Left kidney (tissue), 2 donors: ENCODE data around the gene PIF1. TPM values are rescaled to one million over a fixed set of nuclear protein-coding genes. Genes with fewer than 3 reads are reported as not detected.
"Not testable (repeated sequence)": the region's sequence is repeated elsewhere in the genome, so short reads cannot be mapped to it uniquely, and the experiment has no call there.

Experiments used
- DNase-seq: peaks from one replicate; pipeline ENCODE4 v3.0.0-alpha.2; 2013
- polyA plus RNA-seq: library from polyadenylated mRNA; unstranded; fragments of 120-200 nt; gene quantifications from one replicate; pipeline ENCODE4 v1.2.1, GENCODE V29; 2013; ENCODE audit not compliant: insufficient read length

Gene PIF1
- polyA plus RNA-seq, 1 donor, result 17.9 TPM

DNA sequence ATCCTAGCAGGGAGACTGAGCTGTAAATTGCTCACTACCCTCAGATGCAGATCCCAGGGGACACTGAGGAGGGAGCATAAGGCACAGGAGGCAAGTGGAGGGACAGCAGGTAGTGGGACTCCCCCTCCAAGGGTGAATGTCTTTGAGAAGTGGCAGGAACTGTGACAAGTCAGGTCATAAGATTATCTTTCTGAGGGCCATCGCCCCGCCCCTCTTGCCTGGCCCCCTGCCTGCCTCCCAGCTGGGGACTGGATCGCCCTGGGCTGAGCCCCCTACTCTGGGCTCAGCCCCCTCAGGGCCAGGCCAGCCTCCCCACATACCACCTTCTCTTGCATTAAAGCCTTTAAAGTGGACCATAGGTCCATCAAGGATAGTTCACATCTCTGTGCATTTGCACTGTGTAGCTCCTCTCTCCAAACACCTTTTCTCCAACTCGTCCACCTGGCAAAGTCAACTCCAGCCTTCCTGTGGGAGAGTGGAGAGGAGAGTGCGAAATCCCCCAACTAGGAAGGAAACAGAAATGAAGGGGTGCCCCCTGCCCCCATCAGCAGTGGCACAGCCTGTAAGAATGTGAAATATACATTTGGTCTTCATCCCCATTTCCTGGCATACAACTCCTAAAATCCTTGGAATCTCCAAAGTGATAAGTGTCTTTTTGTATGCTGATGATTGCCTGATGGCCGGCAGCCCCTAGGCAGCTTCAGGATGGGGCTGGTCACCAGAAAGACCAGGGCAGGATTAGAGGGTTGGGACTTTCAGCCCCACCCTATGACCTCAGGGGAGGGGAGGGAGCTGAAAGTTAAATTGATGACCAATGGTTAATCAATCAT is 14.7 kb downstream of the PIF1 start:
- DNase-seq, result no peak

DNA sequence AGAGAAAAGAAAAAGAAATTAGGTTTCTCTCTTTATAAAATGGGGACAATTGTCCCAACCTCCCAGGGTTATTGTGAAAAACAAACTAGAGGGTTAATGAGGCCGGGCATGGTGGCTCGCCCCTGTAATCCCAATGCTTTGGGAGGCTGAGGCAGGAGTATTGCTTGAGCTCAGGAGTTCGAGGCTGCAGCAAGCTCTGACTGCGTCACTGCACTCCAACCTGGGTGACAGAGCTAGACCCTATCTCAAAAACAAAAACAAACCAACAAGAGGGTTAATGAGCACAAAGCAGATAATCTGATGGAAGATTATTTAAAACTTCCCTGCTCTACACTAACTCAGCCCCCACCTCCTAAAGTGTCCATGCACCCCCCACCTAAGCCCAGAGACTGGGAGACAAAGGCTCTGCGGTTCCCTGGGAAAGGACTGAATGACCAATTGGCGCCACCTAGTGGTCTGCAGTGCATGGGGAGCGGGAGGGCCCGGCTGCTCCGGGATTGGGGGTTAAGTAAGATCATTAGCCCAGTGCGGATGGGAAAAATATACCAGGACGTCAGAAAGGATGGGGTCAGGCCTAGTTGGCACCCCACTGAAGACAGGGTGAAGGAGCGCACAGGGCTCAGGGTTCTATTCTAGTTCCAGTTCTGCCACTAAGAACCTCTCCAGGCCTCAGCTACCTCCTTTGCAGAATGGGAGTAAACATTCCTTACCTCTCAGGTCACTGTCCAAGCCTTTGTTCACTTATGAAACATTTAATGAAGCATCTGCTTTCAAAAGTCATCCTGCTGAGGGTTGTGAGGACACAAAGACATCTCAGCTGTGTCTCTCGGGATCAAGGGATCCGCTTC is 15.6 kb downstream of the PIF1 start:
- DNase-seq, result peak; percentile 80

DNA sequence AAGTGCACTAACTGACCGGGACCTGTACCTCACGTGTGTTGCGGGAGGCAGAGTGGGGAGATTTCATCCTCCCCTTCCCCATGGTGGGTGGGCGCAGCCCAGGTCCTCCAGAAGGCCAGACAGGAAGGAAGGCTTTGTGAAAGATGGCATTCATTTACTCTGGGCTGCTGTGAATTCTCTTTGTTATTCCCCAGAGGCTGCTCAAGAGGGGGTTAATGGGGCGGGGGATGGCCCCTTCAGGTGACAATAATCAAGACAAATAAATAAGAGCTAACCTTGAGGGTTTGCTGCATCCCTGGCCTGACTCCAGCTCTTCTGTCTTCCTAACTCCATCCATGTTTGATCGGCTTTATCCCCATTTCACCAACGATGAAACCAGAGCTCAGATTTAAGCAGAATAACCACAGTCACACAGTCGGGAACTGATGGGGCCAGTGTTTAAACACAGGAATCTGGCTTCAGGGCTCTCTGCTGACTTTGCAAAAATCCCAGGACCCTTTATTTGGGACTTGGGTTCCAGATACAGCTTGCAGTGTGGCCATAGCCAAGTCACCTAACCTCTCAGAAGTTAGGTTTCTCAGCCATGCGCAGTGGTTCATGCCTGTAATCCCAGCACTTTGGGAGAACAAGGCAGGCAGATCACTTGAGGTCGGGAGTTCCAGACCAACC is 16.5 kb downstream of the PIF1 start:
- no peak for DNase-seq

DNA sequence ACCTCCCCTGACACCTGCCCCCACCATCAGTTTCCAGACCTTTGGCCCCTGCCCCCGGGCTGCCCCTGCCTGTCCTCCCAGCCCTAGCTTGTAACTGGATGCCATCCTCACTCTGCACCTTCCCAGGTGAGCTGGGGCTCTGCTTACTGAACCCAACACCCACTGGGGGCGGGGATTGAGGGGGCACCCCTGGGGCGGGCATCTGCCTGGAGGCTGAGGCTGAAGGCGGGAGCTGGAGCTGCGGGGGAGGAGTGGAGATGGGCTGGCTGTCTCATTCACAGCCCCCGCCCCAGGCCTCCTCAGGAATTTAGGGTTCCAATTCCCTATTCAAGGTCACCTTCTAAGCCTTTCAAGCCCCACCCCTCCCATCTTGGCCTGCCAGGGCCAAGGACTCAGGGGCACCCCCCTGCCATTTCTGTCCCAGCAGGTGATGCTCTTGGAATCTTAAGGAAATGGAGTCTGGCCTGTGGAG is 17.7 kb downstream of the PIF1 start:
- peak; percentile 29 for DNase-seq

DNA sequence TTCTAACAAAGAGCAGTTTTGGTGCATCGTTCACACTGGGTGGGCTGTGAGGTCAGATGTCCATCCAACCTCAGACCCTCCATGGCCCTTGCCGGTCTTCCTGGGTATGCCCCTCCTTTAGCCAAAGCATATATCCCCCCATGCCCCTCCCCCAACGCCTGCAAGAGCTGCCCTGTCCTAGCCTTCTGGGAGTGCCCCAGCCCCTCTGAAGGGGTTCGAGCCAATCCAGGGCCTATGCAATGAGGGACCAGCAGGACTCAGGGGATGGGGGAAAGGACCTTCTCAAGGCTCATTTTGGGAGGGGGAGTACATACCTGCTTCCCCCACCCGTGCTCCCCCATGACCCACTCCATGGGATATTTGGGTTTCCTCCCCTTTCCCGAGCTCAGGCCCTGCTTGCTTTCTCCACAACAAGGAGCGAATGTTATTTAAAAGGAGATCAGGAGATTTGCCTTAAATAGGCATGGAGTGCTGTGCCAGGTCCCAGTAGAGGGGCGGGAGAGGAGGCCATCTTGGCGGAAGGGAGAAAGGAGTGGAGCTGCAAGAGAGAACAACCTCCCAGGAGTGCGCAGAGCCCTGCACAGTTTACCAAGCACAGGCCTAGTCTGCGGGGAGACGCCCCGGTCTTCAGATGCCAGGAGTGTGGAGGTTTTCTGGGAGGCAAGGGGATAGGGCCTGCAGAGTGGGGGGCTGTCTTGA is 18.2 kb downstream of the PIF1 start:
- DNase-seq, result no peak

DNA sequence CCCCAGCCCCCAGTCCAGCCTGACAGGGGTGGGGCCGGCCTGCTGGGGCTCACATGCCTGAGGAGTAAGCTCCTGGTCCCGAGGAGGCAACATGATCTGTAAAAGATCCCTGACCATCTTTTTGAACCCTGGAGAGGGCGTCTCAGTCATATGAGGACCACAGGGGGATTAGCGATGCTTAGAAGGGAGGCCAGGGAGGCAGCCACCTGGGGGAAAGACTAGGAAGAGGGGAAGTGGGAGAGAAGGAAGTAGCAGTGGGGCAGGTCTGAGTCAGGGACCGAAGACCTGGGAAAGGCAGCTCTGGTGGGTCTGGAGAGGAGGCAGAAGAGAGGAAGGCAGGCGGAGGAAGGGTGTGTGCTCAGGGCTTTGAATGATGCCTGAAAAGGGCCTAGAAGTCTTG is 18.9 kb downstream of the PIF1 start:
- DNase-seq, result no peak

DNA sequence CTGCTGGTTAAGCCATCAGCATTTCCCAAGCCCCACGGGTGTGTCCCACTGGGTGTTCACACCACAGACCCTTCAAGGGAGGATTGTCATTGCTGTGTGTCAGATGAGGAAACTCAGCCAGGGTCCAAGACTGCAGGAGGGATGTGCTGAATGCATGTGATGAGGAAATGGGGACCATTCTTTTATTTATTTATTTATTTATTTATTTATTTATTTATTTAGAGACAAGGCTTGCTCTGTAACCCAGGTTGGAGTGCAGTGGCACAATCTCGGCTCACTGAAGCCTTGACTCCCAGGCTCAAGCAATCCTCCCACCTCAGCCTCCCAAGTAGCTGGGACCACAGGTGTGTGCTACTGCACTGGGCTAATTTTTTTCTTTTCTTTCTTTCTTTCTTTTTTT is 20.8 kb downstream of the PIF1 start:
- no peak for DNase-seq

DNA sequence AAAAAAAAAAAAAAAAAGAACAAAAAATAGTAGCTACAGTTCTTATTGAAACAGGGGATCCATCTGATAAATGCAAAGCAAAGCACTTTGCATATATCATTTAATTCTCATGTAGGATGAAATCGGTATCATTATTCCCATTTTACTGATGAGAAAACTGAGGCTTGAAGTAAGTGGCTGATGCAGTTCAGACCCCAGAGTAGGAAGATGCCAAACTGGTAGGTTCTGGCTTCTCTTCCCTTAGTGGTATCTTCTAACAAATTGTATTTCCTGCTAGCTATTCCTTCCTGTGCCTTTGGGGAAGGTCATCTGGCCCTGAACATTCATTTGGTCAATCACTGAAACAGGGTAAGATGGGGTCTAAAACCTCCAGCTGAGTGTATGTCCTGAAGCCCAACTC is 21.9 kb downstream of the PIF1 start:
- DNase-seq, result no peak

DNA sequence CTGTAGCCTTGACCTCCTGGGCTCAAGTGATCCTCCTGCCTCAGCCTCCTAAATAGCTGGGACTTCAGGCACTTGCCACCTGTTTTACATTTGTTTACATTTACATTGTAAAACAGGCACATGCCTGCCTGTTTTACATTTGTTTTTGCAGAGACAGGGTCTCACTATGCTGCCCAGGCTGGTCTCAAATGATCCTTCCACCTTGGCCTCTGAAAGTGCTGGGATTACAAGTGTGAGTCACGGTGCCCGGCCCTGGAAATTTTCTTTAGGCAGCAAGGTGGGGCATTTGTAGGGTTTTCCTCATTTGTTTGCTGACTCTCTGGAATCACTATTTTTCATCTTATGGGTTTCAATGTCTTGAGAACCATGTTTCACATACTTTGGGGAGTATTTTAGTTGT is 25.0 kb downstream of the PIF1 start:
- no peak for DNase-seq

DNA sequence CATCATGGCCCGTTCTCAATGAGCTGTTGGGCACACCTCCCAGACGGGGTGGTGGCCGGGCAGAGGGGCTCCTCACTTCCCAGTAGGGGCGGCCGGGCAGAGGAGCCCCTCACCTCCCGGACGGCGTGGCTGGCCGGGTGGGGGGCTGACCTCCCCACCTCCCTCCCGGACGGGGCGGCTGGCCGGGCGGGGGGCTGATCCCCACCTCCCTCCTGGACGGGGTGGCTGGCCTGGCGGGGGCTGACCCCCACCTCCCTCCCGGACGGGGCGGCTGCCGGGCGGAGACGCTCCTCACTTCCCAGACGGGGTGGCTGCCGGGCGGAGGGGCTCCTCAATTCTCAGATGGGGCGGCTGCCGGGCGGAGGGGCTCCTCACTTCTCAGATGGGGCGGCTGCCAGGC is 26.5 kb downstream of the PIF1 start:
- DNase-seq, result not testable (repeated sequence)

DNA sequence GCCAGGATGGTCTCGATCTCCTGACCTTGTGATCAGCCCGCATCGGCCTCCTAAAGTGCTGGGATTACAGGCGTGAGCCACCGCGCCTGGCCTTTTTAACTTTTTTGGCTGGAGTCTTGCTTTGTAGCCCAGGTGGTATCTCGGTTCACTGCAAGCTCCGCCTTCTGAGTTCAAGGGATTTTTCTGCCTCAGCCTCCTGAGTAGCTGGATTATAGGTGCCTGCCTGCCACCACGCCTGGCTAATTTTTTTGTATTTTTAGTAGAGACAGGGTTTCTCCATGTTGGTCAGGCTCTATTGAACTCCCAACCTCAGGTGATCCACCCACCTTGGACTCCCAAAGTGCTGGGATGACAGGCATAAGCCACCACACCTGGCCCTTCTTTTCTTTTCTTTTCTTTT is 29.5 kb downstream of the PIF1 start:
- DNase-seq, result not testable (repeated sequence)

DNA sequence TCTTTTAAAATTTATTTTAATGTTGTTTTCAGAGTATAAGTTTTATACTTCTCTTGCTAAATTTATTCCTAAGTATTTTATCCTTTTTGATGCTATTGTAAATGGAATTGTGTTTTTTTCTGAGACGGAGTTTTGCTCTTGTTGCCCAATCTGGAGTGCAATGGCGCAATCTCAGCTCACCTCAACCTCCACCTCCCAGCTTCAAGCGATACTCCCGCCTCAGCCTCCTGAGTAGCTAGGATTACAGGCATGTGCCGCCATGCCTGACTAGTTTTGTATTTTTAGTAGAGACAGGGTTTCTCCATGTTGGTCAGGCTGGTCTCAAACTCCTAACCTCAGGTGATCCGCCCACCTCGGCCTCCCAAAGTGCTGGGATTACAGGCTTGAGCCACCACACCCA is 30.1 kb downstream of the PIF1 start:
- DNase-seq, result not testable (repeated sequence)

DNA sequence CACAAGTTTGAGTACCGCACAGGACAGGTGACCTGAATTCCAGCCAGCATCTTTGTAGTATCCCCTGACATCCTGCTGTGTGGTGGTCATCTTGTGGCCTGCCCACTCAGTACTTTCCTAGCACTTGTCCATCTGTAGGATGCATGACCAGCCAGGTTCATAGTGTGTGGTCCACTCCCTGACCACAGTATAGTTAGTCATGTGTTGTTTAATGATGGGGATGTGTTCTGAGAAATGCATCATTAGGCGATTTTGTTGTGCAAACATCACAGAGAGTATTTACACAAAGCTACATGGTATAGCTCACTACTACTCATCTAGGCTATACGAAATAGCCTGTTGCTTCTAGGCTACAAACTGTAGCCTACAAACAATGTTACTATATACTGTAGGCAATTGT is 33.2 kb downstream of the PIF1 start:
- no peak for DNase-seq

DNA sequence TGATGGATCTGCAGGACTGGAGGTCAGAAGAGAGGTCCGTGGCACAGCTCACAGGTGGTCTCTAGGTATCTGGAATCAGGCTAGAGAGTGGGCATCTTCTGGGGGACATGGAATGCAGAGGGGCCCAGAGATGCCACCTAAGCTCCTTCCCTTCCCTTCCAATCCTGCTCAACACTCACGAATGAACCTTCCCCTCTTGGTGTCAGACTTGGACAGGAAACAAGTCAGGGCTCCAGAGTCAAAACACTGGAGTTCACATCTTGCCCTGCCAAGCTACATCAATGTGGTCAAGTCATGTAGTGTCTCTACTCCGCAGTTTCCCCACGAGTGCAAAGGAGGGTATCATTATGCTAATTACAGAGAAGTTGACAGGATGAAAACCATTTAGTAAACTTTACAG is 34.0 kb downstream of the PIF1 start:
- DNase-seq, result no peak

DNA sequence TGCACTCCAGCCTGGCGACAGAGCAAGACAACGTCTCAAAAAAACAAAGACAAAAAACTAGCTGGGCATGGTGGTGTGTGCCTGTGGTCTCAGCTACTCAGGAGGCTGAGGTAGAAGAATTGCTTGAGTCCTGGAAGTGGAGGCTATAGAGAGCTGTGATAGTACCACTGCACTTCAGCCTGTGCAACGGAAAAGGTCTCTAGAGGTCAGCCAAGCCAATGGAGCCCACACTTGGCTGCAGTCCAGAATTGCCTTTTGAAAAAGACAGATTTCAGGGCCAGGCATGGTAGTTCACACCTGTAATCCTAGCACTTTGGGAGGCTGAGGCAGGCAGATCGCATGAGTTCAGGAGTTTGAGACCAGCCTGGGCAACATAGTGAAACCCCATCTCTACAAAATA is 41.7 kb downstream of the PIF1 start:
- DNase-seq, result no peak

DNA sequence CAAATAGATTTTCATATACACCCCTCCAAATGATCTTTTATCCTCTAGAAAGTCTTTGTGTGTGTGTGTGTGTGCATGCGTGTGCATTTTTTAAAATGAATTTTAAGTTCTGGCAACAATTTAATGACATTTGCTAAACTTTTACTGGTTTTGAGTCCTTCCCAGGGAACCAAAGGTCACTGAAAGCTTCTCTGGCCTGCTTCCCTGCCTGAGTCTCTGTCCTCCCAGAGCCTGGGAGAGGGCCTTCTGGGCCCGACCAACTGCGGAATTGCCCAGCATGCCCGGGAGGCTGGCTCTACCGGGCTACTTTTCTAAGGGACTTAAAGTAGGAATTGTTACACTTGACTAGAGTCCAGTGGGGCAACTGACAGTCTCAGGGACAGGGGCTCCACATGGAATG is 42.7 kb downstream of the PIF1 start:
- no peak for DNase-seq

DNA sequence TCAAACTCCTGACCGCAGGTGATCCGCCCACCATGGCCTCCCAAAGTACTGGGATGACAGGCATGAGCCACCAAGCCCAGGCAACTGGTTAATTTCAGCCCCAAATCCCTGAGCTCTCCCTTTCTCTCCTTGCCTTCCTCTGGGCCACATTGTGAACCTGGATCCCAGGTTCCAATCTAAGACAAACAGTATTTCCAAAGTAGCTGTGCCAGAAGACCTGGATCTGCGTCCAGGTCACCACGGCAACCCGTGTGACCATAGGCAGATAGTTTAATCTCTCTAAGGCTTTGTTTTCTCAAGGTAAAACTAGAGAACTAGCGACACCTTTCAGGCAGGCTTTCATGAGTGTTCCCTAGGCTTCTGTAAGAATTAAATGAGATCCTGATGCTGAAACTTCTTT is 44.1 kb downstream of the PIF1 start:
- no peak for DNase-seq

DNA sequence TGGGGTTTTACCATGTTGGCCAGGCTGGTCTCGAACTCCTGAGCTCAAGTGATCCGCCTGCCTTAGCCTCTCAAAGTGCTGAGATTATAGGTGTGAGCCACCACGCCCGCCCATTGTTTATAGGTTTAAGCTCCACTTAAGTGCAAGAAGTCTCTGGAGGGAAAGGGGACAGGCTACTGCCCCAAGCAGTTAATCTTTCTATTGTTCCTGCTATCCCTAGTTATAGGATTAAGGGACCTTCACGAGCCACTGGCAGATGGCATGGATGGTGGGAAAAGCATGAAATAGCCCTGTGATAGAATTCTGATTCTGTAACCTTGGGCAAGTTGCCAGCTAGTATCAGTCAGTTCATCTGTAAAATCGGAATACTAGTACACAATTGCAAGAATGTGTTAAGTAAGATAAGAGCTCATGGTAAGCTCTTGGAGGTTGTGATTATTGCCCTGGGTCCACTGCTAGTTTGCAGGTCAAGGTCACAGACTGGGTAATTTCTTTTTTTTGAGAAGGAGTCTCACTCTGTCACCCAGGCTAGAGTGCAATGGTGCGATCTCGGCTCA is 44.8 kb downstream of the PIF1 start:
- no peak for DNase-seq

DNA sequence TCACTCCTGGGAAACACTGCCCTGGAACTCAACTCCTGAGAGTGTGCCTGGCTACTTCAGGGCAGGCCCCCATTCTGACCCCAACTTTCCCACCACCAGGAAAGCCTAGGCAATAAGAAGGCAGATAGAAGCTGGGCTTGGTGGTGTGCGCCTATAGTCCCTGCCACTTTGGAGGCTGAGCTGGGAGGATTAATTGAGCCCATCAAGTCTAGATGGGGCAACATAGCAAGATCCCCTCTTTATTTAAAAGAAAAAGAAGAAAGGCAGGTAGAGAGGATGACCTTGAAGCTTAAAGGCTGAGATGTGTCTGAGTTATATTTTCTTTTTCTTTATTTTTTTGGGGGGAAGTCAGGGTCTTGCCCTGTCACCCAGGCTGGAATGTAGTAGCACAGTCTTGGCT is 45.8 kb downstream of the PIF1 start:
- DNase-seq, result no peak

DNA sequence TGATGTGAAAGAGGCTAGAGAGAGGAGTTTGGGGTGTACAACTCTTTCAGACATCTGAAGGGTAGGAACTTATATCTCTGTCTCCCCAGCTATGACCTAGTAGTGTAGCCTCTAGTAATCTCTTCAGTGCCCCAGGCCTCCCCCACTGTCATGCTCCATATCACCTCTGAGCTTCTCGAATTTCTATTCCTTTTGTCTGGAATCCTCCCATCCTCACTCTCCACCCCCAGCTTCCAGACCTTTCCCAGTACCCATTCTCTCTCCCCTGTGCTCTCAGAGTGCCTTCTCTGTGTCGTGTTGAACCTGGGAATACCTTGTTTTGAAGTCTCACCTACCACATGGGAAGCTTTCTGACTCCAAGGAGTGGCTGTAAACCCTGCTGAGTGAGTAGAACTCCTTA is 46.4 kb downstream of the PIF1 start:
- no peak for DNase-seq

DNA sequence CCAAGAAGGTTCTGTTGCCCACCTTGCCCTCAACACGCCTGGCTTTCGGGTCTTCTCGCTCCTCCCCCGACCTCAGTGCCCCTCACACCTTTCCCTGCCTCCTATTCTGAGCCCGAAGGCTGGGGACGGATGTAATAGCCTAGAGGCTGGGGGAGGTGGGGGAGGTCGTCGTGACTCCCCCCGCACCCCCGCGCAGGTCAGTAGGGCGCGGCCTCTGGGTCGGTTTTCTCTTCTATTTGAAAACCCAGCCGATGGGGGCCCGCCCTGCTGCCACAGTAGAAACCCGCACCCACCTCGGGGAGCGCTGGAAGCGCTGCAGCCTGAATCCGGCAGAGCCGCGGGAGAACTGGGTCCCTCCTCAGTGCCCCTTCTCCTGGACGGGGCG is 49.1 kb downstream of the PIF1 start:
- no peak for DNase-seq
